OCI-LY7 (cell line): Measurements from ENCODE around the gene XAB2. TPM values are rescaled to one million over a fixed set of nuclear protein-coding genes. Genes with fewer than 3 reads are reported as not detected.

Experiments used
- BruUV-seq: library from RNA; stranded (reverse); fragments of 400-500 nt; replicated peaks from 2 replicates; lab custom pipeline; 2021; lab: Mats Ljungman, UMichigan
- CTCF ChIA-PET: fragments of 300-600 bp; sonication (Branson Sonifier 250); formaldehyde crosslinking; loops from one replicate; lab custom pipeline; 2022; ENCODE audit warnings: antibody characterized with exemption; ENCODE audit not compliant: unreplicated experiment; lab: Charles Lee
- POLR2A ChIA-PET: fragments of 300-600 bp; sonication (Branson Sonifier 250); formaldehyde crosslinking; loops from one replicate; lab custom pipeline; 2022; ENCODE audit warnings: antibody characterized with exemption; lab: Charles Lee
- DNase-seq: peaks from one replicate; pipeline ENCODE4 v3.0.0-alpha.2; 2015; ENCODE audit warnings: low spot score
- H2AFZ ChIP-seq: fragments of 200-600 bp; sonication (generic), shearing (Covaris generic); 2 replicates; pipeline ENCODE4 v1.6.1; 2014; ENCODE audit warnings: mild to moderate bottlenecking, antibody characterized with exemption, low read length, moderate library complexity
- H3K27ac ChIP-seq: fragments of 200-600 bp; sonication (generic); 2 replicates; pipeline ENCODE4 v1.5.1; 2014; ENCODE audit warnings: mixed run types, low read depth, mild to moderate bottlenecking, moderate library complexity, low read length, inconsistent platforms; ENCODE audit not compliant: poor library complexity, severe bottlenecking
- H3K36me3 ChIP-seq: fragments of 200-600 bp; sonication (generic); 2 replicates; pipeline ENCODE4 v1.6.1; 2014; ENCODE audit warnings: mild to moderate bottlenecking, antibody characterized with exemption, low read length, moderate library complexity, mixed read lengths; ENCODE audit not compliant: insufficient read depth
- H3K4me1 ChIP-seq: fragments of 200-600 bp; sonication (generic); 2 replicates; pipeline ENCODE4 v1.5.1; 2014; ENCODE audit warnings: mild to moderate bottlenecking, low read length; ENCODE audit not compliant: insufficient read depth, poor library complexity, severe bottlenecking
- H3K4me2 ChIP-seq: fragments of 200-600 bp; sonication (generic); 2 replicates; pipeline ENCODE4 v1.6.1; 2014; ENCODE audit warnings: mild to moderate bottlenecking, low read length
- H3K4me3 ChIP-seq: fragments of 200-600 bp; sonication (generic); 2 replicates; pipeline ENCODE4 v1.5.1; 2014; ENCODE audit warnings: mild to moderate bottlenecking, low read depth, low read length; ENCODE audit not compliant: poor library complexity, severe bottlenecking
- H3K79me2 ChIP-seq: fragments of 200-600 bp; sonication (generic); 2 replicates; pipeline ENCODE4 v1.6.1; 2016; ENCODE audit warnings: low read depth, mild to moderate bottlenecking, low read length, moderate library complexity, mixed read lengths; ENCODE audit not compliant: insufficient read depth
- H3K9me2 ChIP-seq: fragments of 200-600 bp; sonication (generic); 2 replicates; pipeline ENCODE4 v1.6.1; 2016; ENCODE audit warnings: mild to moderate bottlenecking, low read length, mixed read lengths; ENCODE audit not compliant: insufficient read depth
- H3K9me3 ChIP-seq: fragments of 200-600 bp; sonication (generic); 2 replicates; pipeline ENCODE4 v1.6.1; 2014; ENCODE audit warnings: mild to moderate bottlenecking, mixed run types, low read length, mixed read lengths
- H4K20me1 ChIP-seq: fragments of 200-600 bp; sonication (generic); 2 replicates; pipeline ENCODE4 v1.6.1; 2014; ENCODE audit warnings: mild to moderate bottlenecking, antibody characterized with exemption, low read length, moderate library complexity, mixed read lengths; ENCODE audit not compliant: insufficient read depth
- CTCF ChIP-seq: fragments of 200-600 bp; sonication (generic); conservative IDR thresholded peaks from 2 replicates; pipeline ENCODE4 v1.5.1; 2014; ENCODE audit warnings: mild to moderate bottlenecking, antibody characterized with exemption, low read length, moderate library complexity, mixed read lengths
- EZH2phosphoT487 ChIP-seq: fragments of 200-600 bp; sonication (generic); IDR thresholded peaks from 2 replicates; pipeline ENCODE4 v1.6.1; 2018; ENCODE audit warnings: low read depth, borderline replicate concordance, mild to moderate bottlenecking, mixed run types, antibody characterized with exemption, low read length, moderate library complexity, mixed read lengths
- intact Hi-C: fragments of 100-400 bp; cut with micrococcal nuclease; formaldehyde crosslinking; loops from one replicate; pipeline ENCODE4 v1.10.0; 2022; ENCODE audit not compliant: unreplicated experiment
- total RNA-seq, 2 experiments: library from RNA; depleted of rRNA in 1 of 2; stranded (reverse); fragments of >200 nt in 1 of 2; shearing (Covaris generic) in 1 of 2; gene quantifications; 2 replicates each; pipeline ENCODE4 v1.2.3, GENCODE V29; 2014 to 2022

Gene XAB2
- total RNA-seq, 2 experiments from 2014 or later: 36.6 to 39.9 TPM

- H2AFZ ChIP-seq: no peak overlapping the region
- H3K4me3 ChIP-seq: no peak overlapping the region
- ChIA-PET POLR2A (no interaction called here), CTCF (no interaction called here)
- no peaks in the 10 kb centered on the region for H4K20me1 ChIP-seq
- no peaks in the 10 kb centered on the region for H3K9me2 ChIP-seq
- intact Hi-C loops: no loop called here
- H3K27ac ChIP-seq: no peak overlapping the region
- H3K36me3 ChIP-seq: no peaks in the 10 kb centered on the region
- H3K4me2 ChIP-seq: no peak overlapping the region
- H3K4me1 ChIP-seq: no peaks in the 10 kb centered on the region
- H3K9me3 ChIP-seq: no peaks in the 10 kb centered on the region
- H3K79me2 ChIP-seq: no peaks in the 10 kb centered on the region
- no TSS peak for BruUV-seq
- no peak for DNase-seq
- no peak for TF ChIP-seq EZH2phosphoT487
- TF ChIP-seq CTCF: no peak
Observed at GRCh38 chr19:7646426-7646700, 17.0 kb upstream of the XAB2 start.

GRCh38 chr19:7645656-7646425 is 16.5 kb upstream of the XAB2 start:
- no peaks in the 10 kb centered on the region for H3K9me3 ChIP-seq
- POLR2A ChIA-PET: no interaction called here
- H3K9me2 ChIP-seq: no peaks in the 10 kb centered on the region
- intact Hi-C loops: no loop called here
- H3K4me2 ChIP-seq: no peak overlapping the region
- TF ChIP-seq EZH2phosphoT487: no peak
- TF ChIP-seq CTCF: no peak
- no peaks in the 10 kb centered on the region for H4K20me1 ChIP-seq
- no peak overlapping the region for H3K27ac ChIP-seq
- no peaks in the 10 kb centered on the region for H3K4me1 ChIP-seq
- no peak for DNase-seq
- H3K36me3 ChIP-seq: no peaks in the 10 kb centered on the region
- CTCF ChIA-PET: no interaction called here
- no peak overlapping the region for H3K4me3 ChIP-seq
- H3K79me2 ChIP-seq: no peaks in the 10 kb centered on the region
- H2AFZ ChIP-seq: no peak overlapping the region
- BruUV-seq: no TSS peak

GRCh38 chr19:7645163-7645562 is 15.8 kb upstream of the XAB2 start:
- Histone ChIP-seq H3K4me1 (no peaks in the 10 kb centered on the region), H3K27ac (no peak overlapping the region), H3K4me3 (no peak overlapping the region), H2AFZ (no peak overlapping the region), H3K79me2 (no peaks in the 10 kb centered on the region), H4K20me1 (no peaks in the 10 kb centered on the region), H3K4me2 (no peak overlapping the region), H3K9me3 (no peaks in the 10 kb centered on the region), H3K36me3 (no peaks in the 10 kb centered on the region), H3K9me2 (no peaks in the 10 kb centered on the region)
- intact Hi-C loops: no loop called here
- BruUV-seq: no TSS peak
- ChIA-PET CTCF (no interaction called here), POLR2A (no interaction called here)
- no peak for DNase-seq
- TF ChIP-seq CTCF: no peak
- no peak for TF ChIP-seq EZH2phosphoT487
